GM21825 (cell line): Measurements from ENCODE around the gene MZF1.

Experiments used
- ATAC-seq: cut with Tn5 transposase; IDR thresholded peaks from one replicate; pipeline ENCODE4 v1.9.1; 2021; ENCODE audit warnings: mild to moderate bottlenecking, moderate library complexity; ENCODE audit not compliant: unreplicated experiment

MZF1 gene

GRCh38 chr19:58556622-58557220, 16.4 kb downstream of the MZF1 start:
- ATAC-seq: no peak

- ATAC-seq: no peak
Measured at GRCh38 chr19:58555920-58556621, 17.1 kb downstream of the MZF1 start.

DNA sequence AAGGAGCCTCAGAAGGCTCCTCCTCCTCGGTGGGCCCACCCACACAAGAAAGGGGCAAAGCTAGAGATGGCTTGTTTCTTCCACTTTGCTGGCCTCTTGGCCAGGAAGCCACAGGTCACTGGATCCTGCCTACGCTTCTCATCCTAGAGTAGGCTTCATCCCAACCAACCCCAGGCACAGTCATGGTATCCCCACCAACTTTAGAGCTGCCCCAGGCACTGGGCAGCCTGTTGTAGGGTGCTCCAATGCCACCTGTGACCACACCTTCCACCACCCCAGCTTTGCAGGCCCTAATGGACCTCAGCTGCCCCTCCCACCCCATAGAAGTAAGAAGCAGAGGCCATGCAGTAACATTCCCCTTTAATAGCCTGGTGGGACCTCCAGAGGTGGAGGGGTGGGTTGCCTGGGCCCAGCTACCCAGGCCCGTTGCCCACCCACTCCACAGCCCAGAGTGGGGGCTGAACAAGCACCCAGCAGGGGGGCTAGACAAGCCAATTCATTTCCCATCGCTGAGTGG, 17.7 kb downstream of the MZF1 start:
- ATAC-seq: no peak

DNA sequence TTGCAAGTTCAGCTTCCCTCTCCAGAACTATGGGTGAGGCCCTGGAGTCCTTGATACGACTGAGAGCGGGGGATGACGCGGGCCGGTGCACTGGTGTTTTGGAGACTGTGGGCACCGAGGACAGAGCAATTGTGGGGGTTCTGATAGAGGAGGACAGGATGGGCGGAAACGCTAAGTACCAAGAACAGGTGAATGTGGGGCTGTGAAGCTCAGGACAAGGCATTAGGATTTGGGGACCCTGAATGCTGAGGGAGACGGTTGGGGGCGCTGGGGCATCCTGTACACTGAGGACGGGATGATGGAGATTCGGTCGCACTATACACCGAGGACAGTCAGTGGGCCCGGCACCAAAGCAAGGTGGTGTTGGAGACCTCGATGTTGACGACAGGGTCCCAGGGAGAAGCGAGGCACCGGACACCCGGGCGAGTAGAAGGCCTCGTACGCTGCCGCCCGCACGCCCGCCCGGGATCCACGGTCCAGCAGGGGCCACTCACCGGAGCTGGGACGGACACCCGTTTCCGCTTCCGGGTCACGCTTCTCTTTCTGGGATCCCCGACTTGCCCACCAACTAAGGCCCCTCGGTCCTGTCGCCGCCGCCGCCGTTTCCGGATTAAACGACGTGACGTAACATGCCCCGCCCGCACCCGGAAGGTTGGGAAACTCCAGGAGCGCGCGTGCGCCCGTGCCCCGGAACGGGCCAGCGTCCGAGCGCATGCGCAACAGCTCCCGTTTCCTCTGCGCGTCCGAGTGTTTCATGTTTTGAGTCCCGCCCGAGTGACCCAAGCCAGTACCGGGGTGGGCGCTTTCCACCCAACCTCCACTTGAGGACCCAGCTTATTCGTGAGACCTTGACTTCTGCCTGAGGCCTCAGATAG, 18.4 kb downstream of the MZF1 start, which contains the start of gene CHMP2A:
Gene CHMP2A, minus strand, starts transcription at position 612 of the 875 bp plus-strand sequence. CDS start 893 bp downstream, outside the sequence.
- ATAC-seq: peak; percentile 39

- ATAC-seq: no peak
Measured at GRCh38 chr19:58553799-58554493, 19.2 kb downstream of the MZF1 start.

- ATAC-seq: no peak
Measured at GRCh38 chr19:58552655-58553054, 20.5 kb downstream of the MZF1 start.

DNA sequence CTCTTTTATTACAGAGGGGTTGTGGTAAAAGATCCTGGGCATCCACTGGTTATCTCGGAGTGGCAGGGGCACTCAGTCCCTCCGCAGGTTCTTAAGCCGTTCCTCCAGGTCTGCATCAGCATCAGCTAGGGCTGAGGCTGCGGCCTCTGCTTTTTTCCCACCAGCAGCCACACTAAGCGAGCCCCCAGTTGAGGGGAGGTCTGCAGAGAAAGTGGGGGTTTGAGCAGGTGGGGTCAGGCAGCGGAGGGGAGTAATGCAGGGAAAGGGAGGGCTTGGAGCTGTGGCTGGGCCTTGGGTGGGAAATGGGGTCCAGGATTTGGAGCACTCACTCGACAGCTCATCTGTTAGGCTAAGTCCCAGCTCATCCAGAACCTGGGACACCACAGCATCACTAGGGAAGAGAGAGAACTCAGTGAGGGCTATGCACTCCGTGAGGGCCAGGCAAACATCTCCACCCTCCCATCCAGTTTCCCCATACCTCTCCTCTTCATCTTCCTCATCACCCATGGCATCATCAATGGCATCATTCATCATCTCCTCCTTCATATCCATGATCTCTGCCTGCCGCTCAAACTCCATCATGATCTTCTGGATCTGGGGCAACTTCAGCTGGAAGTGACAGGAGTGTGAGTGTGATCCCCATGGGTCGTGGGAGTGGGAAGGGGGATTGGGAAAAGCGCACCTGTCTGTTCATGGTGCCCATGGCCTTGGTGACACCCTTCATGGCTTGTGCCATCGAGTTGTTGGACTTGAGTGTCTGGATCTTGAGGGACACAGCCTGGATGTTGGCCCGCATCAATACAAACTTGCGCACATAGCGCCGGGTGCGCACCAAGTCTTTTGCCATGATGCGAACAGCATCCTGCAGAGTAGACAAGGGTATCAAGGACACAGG, 21.3 kb downstream of the MZF1 start:
- ATAC-seq: no peak

- ATAC-seq: no peak
Measured at GRCh38 chr19:58551123-58551497, 22.0 kb downstream of the MZF1 start.

DNA sequence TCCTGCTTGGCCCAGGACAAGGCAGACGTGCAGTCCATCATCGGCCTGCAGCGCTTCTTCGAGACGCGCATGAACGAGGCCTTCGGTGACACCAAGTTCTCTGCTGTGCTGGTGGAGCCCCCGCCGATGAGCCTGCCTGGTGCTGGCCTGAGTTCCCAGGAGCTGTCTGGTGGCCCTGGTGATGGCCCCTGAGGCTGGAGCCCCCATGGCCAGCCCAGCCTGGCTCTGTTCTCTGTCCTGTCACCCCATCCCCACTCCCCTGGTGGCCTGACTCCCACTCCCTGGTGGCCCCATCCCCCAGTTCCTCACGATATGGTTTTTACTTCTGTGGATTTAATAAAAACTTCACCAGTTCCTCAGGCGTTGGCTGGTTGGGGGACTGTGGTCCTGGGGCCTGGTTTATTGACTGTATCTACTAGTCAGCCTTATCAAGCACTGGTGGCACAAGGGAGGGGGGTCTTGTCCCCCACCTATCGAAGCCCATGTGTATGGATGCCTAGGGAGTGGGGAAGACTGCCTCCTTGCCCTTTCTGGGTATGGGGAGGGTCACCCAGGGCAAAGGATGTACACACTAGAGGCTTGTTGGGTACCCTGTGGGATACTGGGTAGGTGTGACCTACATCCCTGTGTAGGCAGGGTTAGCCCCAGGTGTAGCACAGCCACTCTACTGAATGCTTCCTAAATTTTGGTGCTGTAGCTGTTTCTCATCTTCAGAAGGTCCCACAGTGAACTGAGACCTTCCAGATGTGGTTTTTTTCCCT, 22.6 kb downstream of the MZF1 start:
- ATAC-seq: no peak

- ATAC-seq: no peak
Measured at GRCh38 chr19:58549664-58550361, 23.3 kb downstream of the MZF1 start.

DNA sequence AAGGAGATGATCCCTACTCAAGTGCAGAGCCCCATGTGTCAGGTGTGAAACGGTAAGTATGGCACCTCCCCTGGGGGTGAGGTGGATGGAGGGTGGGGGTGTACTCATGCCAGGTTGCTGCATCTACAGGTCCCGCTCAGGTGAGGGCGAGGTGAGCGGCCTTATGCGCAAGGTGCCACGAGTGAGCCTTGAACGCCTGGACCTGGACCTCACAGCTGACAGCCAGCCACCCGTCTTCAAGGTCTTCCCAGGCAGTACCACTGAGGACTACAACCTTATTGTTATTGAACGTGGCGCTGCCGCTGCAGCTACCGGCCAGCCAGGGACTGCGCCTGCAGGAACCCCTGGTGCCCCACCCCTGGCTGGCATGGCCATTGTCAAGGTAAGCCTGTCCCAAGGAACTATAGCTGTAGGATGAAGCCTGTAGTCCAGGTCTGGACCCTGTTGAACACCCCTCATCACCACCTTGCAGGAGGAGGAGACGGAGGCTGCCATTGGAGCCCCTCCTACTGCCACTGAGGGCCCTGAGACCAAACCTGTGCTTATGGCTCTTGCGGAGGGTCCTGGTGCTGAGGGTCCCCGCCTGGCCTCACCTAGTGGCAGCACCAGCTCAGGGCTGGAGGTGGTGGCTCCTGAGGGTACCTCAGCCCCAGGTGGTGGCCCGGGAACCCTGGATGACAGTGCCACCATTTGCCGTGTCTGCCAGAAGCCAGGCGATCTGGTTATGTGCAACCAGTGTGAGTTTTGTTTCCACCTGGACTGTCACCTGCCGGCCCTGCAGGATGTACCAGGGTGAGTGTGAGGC, 24.1 kb downstream of the MZF1 start:
- ATAC-seq: no peak

DNA sequence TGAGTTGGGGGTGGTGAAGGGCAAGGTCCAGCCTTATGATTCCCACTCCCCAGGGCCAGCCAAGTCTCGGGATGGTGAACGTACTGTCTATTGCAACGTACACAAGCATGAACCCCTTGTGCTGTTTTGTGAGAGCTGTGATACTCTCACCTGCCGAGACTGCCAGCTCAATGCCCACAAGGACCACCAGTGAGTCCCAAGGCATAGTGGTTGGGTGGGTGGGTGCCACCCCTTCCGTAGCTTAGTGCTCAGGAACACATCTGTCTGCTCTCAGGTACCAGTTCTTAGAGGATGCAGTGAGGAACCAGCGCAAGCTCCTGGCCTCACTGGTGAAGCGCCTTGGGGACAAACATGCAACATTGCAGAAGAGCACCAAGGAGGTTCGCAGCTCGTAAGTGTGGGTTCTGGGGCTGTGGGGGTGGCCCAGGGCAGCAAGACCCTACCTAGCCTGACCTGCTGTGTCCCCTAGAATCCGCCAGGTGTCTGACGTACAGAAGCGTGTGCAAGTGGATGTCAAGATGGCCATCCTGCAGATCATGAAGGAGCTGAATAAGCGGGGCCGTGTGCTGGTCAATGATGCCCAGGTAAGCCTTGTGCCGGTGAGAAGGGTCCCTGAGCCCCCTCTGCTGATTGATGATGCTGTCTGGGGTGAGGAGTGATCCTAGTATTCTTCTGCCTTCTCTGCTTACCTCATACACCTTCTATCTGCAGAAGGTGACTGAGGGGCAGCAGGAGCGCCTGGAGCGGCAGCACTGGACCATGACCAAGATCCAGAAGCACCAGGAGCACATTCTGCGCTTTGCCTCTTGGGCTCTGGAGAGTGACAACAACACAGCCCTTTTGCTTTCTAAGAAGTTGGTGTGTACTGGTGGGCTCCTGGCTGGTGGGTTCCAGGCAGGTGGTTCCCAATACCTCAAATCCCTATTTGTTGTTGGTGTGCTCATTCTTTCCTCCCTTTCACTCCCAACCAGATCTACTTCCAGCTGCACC, 25.5 kb downstream of the MZF1 start:
- no peak for ATAC-seq

- no peak for ATAC-seq
Measured at GRCh38 chr19:58546019-58546530, 27.1 kb downstream of the MZF1 start.

DNA sequence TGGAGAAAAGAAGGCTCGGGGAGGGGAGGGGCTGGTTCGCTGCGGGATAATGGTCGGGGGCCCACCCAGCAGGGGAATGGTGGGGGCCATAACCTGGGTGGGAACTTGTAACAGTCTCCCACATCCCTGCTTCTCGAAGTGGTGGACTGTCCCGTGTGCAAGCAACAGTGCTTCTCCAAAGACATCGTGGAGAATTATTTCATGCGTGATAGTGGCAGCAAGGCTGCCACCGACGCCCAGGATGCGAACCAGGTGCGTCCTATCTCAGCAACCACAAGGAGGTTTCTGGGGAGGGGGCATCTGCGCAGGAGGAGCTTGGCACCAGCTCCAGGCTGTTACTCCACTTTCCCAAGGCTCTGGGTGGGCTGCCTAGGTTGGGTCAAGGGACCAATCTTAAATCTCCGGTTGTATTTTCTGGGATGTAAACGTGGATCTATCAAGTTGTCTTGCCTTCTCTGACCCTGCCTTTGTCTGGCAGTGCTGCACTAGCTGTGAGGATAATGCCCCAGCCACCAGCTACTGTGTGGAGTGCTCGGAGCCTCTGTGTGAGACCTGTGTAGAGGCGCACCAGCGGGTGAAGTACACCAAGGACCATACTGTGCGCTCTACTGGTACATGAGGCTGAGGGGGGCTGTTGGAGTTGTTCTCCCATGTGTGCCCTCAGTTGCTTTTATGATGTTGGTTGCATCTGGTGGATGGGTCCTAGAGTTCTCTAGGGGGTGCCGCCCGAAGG, 27.7 kb downstream of the MZF1 start:
- ATAC-seq: no peak

GRCh38 chr19:58544591-58545285, 28.4 kb downstream of the MZF1 start:
- ATAC-seq: peak; percentile 35
